Stimulated activated CD4-positive, alpha-beta T cell treated with anti-CD3 and anti-CD28 coated beads, Interleukin-12 subunit alpha, Interleukin-12 subunit beta, amount 100 ng/mL, for 24 hours (primary cell): ENCODE data around the gene SLC12A9.
"Not testable (repeated sequence)": the region's sequence is repeated elsewhere in the genome, so short reads cannot be mapped to it uniquely, and the experiment has no call there.

ENCODE experiments used
- DNase-seq, 2 experiments: peaks; one replicate each; pipeline ENCODE4 v3.0.0-alpha.2; 2020; ENCODE audit warnings: low read depth in 2 of 2

Gene SLC12A9

DNA sequence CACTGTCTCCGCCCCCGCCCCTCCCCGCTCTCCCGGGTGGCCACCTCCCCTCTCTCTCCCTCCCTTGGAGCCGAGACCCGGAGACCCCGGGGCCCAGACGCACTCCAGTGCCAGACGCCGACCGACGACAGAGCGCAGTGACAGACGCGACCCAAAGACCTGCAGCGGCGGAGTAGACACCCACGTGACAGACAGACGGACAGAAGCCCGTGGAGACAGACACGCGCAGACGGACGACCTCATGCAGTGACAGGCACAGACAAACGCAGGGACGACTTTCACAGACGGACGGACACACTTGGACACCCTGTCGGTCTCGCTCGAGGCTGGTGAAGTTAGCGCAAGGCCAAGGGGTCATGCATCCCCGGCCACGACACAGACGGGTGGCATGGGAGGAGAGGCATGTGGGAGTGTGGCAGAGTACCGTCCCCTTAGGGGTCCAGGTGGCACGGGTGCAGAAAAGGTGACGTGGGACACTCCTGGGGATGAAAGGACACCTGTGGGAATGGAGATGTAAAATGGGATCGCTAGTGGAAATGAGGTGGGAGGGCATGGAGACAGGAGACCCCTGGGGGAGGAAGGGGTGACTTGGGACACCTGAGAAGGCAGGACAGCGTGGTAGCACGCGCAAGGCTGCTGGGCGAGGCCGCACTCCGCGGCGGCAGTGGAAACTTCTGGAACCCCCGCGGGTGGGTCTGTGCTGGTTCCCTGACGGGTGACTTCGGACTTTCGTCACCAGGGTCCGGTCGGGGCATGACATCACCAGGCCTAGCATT is 43.6 kb downstream of the SLC12A9 start:
- no peak for DNase-seq

- DNase-seq, result peak; percentile 48 to 62
These were observed 44.5 kb downstream of the SLC12A9 start for GRCh38 chr7:100896732-100897608.

- DNase-seq, result no peak
These were observed 45.4 kb downstream of the SLC12A9 start for GRCh38 chr7:100897772-100898454.

DNA sequence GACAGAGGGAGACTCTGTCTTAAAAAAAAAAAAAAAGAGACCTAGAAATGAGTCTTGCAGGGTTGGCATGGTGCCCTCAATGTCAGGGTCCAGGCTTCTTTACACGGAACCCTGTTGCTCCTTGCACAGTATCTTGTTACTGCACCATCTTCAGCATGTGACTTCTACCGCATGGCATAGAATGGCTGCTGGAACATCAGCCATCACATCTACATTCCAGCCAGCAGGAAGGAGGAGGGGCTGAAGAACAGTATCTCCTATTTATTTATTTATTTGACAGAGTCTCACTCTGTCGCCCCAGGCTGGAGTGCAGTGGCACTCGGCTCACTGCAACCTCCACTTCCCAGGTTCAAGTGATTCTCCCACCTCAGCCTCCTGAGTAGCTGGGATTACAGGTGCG is 46.9 kb downstream of the SLC12A9 start:
- DNase-seq, result no peak

GRCh38 chr7:100900978-100901377 is 48.5 kb downstream of the SLC12A9 start:
- DNase-seq, result no peak

- DNase-seq, result no peak
These were observed 49.4 kb downstream of the SLC12A9 start for GRCh38 chr7:100901921-100902332.

DNA sequence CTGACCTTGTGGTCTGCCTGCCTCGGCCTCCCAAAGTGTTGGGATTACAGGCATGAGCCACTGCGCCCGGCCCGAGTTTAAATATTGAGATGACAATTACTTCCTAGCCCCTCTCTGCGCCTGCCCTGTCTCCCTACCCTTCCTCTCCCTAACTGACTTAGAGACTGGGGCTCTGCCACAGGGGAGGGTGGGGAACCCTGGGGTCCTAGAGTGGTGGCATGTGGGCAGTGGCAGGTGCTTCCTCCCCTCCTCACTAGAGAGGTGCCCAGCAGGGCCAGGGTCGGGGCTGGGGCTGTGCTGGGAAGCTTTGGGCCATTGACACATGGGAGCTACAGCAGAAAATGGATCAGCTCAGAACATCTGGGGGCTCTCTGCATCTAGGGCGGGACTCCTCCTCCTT is 50.1 kb downstream of the SLC12A9 start:
- DNase-seq, result no peak

DNA sequence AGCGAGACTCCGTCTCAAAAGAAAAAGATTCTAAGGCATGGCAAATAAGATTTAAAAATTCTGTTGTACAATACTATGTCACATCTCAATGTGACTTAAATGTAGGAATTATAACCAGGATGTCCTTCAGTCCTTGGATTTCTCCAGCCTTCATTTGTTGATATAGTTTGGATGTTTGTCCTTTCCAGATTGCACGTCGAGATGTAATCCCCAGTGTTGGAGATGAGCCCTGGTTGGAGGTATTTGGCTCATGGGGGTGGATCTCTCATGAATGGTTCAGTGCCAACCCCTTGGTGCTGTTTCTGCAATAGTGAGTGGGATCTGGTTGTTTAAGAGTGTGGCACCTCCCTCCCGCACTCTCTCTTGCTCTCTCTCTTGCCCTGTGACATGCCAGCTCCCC is 56.0 kb downstream of the SLC12A9 start:
- DNase-seq, result no peak

DNA sequence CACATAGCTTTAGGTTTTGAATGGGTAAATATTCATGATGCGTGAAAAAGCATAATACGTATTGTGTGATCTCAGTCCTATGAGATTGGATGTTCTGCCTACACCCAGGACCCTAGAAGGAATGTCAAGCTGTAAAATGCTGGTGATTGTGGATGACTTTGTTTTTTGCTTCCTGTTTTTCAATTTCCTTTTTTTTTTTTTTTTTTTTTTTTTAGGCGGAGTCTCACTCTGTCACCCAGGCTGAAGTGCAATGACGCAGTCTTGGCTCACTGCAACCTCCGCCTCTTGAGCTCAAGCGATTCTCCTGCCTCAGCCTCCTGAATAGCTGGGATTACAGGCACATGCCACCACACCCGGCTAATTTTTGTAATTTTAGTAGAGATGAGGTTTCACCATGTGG is 57.9 kb downstream of the SLC12A9 start:
- DNase-seq, result not testable (repeated sequence)

- no peak for DNase-seq
These were observed 59.0 kb downstream of the SLC12A9 start for GRCh38 chr7:100911484-100911883.

GRCh38 chr7:100914208-100914878 is 61.8 kb downstream of the SLC12A9 start:
- DNase-seq, result no peak

GRCh38 chr7:100914879-100915447 is 62.5 kb downstream of the SLC12A9 start:
- no peak for DNase-seq
